Chondrocyte (in vitro differentiated cells): ENCODE data around the gene TEX12. TPM values are rescaled to one million over a fixed set of nuclear protein-coding genes. Genes with fewer than 3 reads are reported as not detected.

Experiments
- DNase-seq: peaks from one replicate; pipeline ENCODE4 v3.0.0; 2021; ENCODE audit warnings: mixed read lengths, low spot score
- H3K27ac Mint-ChIP-seq: one replicate; pipeline ENCODE4 v1.8.0; 2021; ENCODE audit warnings: mild to moderate bottlenecking, moderate library complexity, mixed read lengths; ENCODE audit not compliant: unreplicated experiment
- H3K27me3 Mint-ChIP-seq: 2 replicates; pipeline ENCODE4 v1.8.0; 2021; ENCODE audit warnings: low read depth, mixed read lengths
- H3K36me3 Mint-ChIP-seq: 2 replicates; pipeline ENCODE4 v1.8.0; 2021; ENCODE audit warnings: low read depth, mixed read lengths
- H3K4me1 Mint-ChIP-seq: 2 replicates; pipeline ENCODE4 v1.8.0; 2021; ENCODE audit warnings: low read depth, mild to moderate bottlenecking, mixed read lengths
- H3K4me3 Mint-ChIP-seq: one replicate; pipeline ENCODE4 v1.8.0; 2021; ENCODE audit warnings: mild to moderate bottlenecking, moderate library complexity, mixed read lengths; ENCODE audit not compliant: unreplicated experiment
- H3K9me3 Mint-ChIP-seq: 2 replicates; pipeline ENCODE4 v1.8.0; 2021; ENCODE audit warnings: low read depth, mixed read lengths
- CTCF ChIP-seq: fragments of 200-600 bp; sonication (generic); IDR thresholded peaks from 2 replicates; pipeline ENCODE4 v1.5.0; 2021; ENCODE audit warnings: antibody characterized with exemption, mild to moderate bottlenecking, moderate library complexity
- total RNA-seq: library from RNA; stranded (reverse); gene quantifications from 3 replicates; pipeline ENCODE4 v1.2.1, GENCODE V29; 2021

TEX12 gene
- total RNA-seq, 1 donor from 2014 or later = not detected

GRCh38 chr11:112128483-112129121 is 38.6 kb upstream of the TEX12 start:
- DNase-seq = no peak
- Mint-ChIP-seq H3K4me3 (no peak overlapping the region), H3K36me3 (no peaks in the 10 kb centered on the region), H3K27ac (peak overlapping the region; percentile 53), H3K9me3 (no peaks in the 10 kb centered on the region), H3K4me1 (peaks cover 15% of the 10 kb centered on the region), H3K27me3 (no peaks in the 10 kb centered on the region)
- no peak for TF ChIP-seq CTCF

- no peak for TF ChIP-seq CTCF
- H3K9me3 Mint-ChIP-seq = no peaks in the 10 kb centered on the region
- H3K36me3 Mint-ChIP-seq = no peaks in the 10 kb centered on the region
- H3K27ac Mint-ChIP-seq = no peak overlapping the region
- peaks cover 15% of the 10 kb centered on the region for H3K4me1 Mint-ChIP-seq
- H3K27me3 Mint-ChIP-seq = no peaks in the 10 kb centered on the region
- no peak for DNase-seq
- no peak overlapping the region for H3K4me3 Mint-ChIP-seq
These were observed 37.5 kb upstream of the TEX12 start for GRCh38 chr11:112129656-112130055.

GRCh38 chr11:112132737-112133136 is 34.4 kb upstream of the TEX12 start:
- H3K27ac Mint-ChIP-seq = no peak overlapping the region
- H3K9me3 Mint-ChIP-seq = no peaks in the 10 kb centered on the region
- no peaks in the 10 kb centered on the region for H3K27me3 Mint-ChIP-seq
- H3K4me1 Mint-ChIP-seq = peaks cover 15% of the 10 kb centered on the region
- DNase-seq = no peak
- no peak overlapping the region for H3K4me3 Mint-ChIP-seq
- no peaks in the 10 kb centered on the region for H3K36me3 Mint-ChIP-seq
- TF ChIP-seq CTCF = no peak

GRCh38 chr11:112134473-112134872 is 32.7 kb upstream of the TEX12 start:
- DNase-seq = no peak
- TF ChIP-seq CTCF = no peak
- Mint-ChIP-seq H3K36me3 (no peaks in the 10 kb centered on the region), H3K9me3 (no peaks in the 10 kb centered on the region), H3K4me3 (no peak overlapping the region), H3K27me3 (no peaks in the 10 kb centered on the region), H3K4me1 (peaks cover 1% of the 10 kb centered on the region), H3K27ac (no peak overlapping the region)

DNA sequence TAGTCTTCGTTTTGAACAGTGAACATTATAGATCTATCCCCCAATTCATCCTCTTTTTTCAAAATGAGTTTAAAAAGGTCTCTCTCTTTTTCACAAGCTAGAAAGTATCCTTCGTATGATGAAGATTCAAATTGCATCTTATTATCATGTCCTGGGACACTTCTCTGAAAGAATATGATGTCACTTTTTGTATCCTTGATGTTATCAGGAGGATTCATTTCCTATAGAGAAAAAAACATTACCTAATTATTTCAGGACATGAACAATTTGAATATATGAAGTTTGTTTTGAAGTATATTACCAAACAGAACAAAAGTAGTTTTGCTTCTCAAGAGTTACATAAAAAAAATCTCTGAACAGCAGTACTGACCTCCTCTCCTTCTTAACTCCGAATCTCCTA is 23.6 kb upstream of the TEX12 start:
- Mint-ChIP-seq H3K27me3 (no peaks in the 10 kb centered on the region), H3K36me3 (peaks cover 6% of the 10 kb centered on the region), H3K9me3 (peaks cover 3% of the 10 kb centered on the region), H3K4me1 (no peaks in the 10 kb centered on the region), H3K27ac (peak overlapping the region; percentile 23), H3K4me3 (no peak overlapping the region)
- DNase-seq = no peak
- no peak for TF ChIP-seq CTCF
